ENCODE measurements around the gene ETV3. TPM values are rescaled to one million over a fixed set of nuclear protein-coding genes. Genes with fewer than 3 reads are reported as not detected.
"Not testable (repeated sequence)": the region's sequence is repeated elsewhere in the genome, so short reads cannot be mapped to it uniquely, and the experiment has no call there.

The ETV3 gene
- total RNA-seq, 4 donors from 2014 or later: 3.4 to 28.1 (median 18.1) TPM

GRCh38 chr1:157104598-157105293 is 33.4 kb downstream of the ETV3 start:
- WGBS, 2 donors (ENCODE audit: low coverage in 1 of 2): 72 to 83% methylated on average over 2 to 6 of the region's 6 CpGs
- no peaks in the 10 kb centered on the region for H3K36me3 ChIP-seq
- TF ChIP-seq, protein P1, sequence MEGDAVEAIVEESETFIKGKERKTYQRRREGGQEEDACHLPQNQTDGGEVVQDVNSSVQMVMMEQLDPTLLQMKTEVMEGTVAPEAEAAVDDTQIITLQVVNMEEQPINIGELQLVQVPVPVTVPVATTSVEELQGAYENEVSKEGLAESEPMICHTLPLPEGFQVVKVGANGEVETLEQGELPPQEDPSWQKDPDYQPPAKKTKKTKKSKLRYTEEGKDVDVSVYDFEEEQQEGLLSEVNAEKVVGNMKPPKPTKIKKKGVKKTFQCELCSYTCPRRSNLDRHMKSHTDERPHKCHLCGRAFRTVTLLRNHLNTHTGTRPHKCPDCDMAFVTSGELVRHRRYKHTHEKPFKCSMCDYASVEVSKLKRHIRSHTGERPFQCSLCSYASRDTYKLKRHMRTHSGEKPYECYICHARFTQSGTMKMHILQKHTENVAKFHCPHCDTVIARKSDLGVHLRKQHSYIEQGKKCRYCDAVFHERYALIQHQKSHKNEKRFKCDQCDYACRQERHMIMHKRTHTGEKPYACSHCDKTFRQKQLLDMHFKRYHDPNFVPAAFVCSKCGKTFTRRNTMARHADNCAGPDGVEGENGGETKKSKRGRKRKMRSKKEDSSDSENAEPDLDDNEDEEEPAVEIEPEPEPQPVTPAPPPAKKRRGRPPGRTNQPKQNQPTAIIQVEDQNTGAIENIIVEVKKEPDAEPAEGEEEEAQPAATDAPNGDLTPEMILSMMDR (IDR thresholded peaks at IDR 0.05): no peak
- TF ChIP-seq EP300 (IDR thresholded peaks at IDR 0.05; ENCODE audit: low read depth) (no peak), POLR2A (IDR thresholded peaks at IDR 0.05) (no peak), POLR2AphosphoS5 (IDR thresholded peaks at IDR 0.05) (no peak)
- peaks cover 38% of the 10 kb centered on the region for H3K27me3 ChIP-seq
- DNase-seq: no peak
- no peak overlapping the region for H3K4me3 ChIP-seq
- intact Hi-C loops (cut with DNase I; ENCODE audit: low total_unique reads): no loop called here
- H3K4me1 ChIP-seq: no peaks in the 10 kb centered on the region
- in situ Hi-C loops (cut with MboI; ENCODE audit: low pct_ligation_motif_present in 1 of 4, low pct_unique_long_range_greater_than_20kb in 1 of 4, low sequenced_read_pairs in 3 of 4): loop anchor here in 1 of 4 donors (10.0 kb wide), 1 partner anchor 50 kb away; no protein-coding TSS in a partner anchor
- H3K27ac ChIP-seq: no peak overlapping the region
- no peaks in the 10 kb centered on the region for H3K9me3 ChIP-seq

- TF ChIP-seq EP300 (IDR thresholded peaks at IDR 0.05; ENCODE audit: low read depth) (no peak), POLR2AphosphoS5 (IDR thresholded peaks at IDR 0.05) (no peak), POLR2A (IDR thresholded peaks at IDR 0.05) (no peak)
- TF ChIP-seq, protein P1 (IDR thresholded peaks at IDR 0.05): no peak
- Histone ChIP-seq H3K4me1 (no peaks in the 10 kb centered on the region), H3K4me3 (no peak overlapping the region), H3K27ac (no peak overlapping the region), H3K36me3 (no peaks in the 10 kb centered on the region), H3K9me3 (no peaks in the 10 kb centered on the region), H3K27me3 (peaks cover 23% of the 10 kb centered on the region)
- intact Hi-C loops (cut with DNase I; ENCODE audit: low total_unique reads): no loop called here
- WGBS, 2 donors (ENCODE audit: low coverage in 1 of 2): 74% methylated on average over 5 of the region's 5 CpGs; no CpG with 5 or more reads in 1 of the 2 donors
- in situ Hi-C loops (cut with MboI; ENCODE audit: low pct_ligation_motif_present in 1 of 4, low pct_unique_long_range_greater_than_20kb in 1 of 4, low sequenced_read_pairs in 3 of 4): loop anchor here in 1 of 4 donors (10.0 kb wide), 1 partner anchor 52 kb away; no protein-coding TSS in a partner anchor
- DNase-seq: no peak
Observed at GRCh38 chr1:157103268-157103667, 34.9 kb downstream of the ETV3 start.

GRCh38 chr1:157101149-157101548 is 37.0 kb downstream of the ETV3 start:
- Histone ChIP-seq H3K4me3 (no peak overlapping the region), H3K27me3 (peaks cover 10% of the 10 kb centered on the region), H3K4me1 (no peaks in the 10 kb centered on the region), H3K27ac (no peak overlapping the region), H3K9me3 (no peaks in the 10 kb centered on the region), H3K36me3 (no peaks in the 10 kb centered on the region)
- TF ChIP-seq, protein P1 (IDR thresholded peaks at IDR 0.05): no peak
- no peak for TF ChIP-seq EP300 (IDR thresholded peaks at IDR 0.05; ENCODE audit: low read depth)
- in situ Hi-C loops (cut with MboI; ENCODE audit: low pct_ligation_motif_present in 1 of 4, low pct_unique_long_range_greater_than_20kb in 1 of 4, low sequenced_read_pairs in 3 of 4): loop anchor here in 1 of 4 donors (10.0 kb wide), 1 partner anchor 54 kb away; no protein-coding TSS in a partner anchor
- WGBS, 2 donors (ENCODE audit: low coverage in 1 of 2): 91% methylated on average over 4 of the region's 4 CpGs; no CpG with 5 or more reads in 1 of the 2 donors
- intact Hi-C loops (cut with DNase I; ENCODE audit: low total_unique reads): no loop called here
- no peak for DNase-seq

DNA sequence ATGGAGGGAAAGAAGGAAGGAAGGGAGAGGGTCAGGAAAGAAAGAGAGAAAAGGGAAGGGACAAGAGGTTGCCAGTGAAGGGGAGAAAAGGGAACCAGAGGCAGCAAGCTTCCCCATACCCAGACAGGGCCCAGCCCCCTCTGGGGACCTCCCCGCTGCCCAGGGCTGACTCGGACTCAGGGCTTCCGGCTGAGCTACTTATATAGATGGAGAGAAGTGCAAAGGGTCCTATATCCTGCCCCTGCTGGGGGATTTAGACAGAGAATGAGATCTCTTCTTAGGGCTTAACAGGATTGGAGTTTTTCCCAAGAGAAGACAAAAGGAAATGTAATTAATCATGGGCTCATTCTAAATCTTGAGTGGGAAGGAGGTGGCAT is 38.6 kb downstream of the ETV3 start, which contains the start of gene ETV3L:
TSS of gene ETV3L (minus strand) at position 176 of the 377 bp plus-strand sequence. CDS start 285 bp downstream, outside the sequence.
- Histone ChIP-seq H3K27me3 (no peaks in the 10 kb centered on the region), H3K4me1 (no peaks in the 10 kb centered on the region), H3K4me3 (no peak within 1 kb of the TSS), H3K9me3 (no peaks in the 10 kb centered on the region), H3K27ac (no peak within 1 kb of the TSS), H3K36me3 (no peaks in the 10 kb centered on the region)
- DNase-seq: no peak
- WGBS, 2 donors (ENCODE audit: low coverage in 1 of 2): 50 to 75% methylated on average over 2 to 3 of the region's 3 CpGs
- in situ Hi-C loops (cut with MboI; ENCODE audit: low pct_ligation_motif_present in 1 of 4, low pct_unique_long_range_greater_than_20kb in 1 of 4, low sequenced_read_pairs in 3 of 4): loop anchor here in 2 of 4 donors (10.0 to 25.0 kb wide), 2 partner anchors 55 to 388 kb away; no protein-coding TSS in a partner anchor
- intact Hi-C loops (cut with DNase I; ENCODE audit: low total_unique reads): no loop called here
- TF ChIP-seq POLR2A (IDR thresholded peaks at IDR 0.05): no peak

DNA sequence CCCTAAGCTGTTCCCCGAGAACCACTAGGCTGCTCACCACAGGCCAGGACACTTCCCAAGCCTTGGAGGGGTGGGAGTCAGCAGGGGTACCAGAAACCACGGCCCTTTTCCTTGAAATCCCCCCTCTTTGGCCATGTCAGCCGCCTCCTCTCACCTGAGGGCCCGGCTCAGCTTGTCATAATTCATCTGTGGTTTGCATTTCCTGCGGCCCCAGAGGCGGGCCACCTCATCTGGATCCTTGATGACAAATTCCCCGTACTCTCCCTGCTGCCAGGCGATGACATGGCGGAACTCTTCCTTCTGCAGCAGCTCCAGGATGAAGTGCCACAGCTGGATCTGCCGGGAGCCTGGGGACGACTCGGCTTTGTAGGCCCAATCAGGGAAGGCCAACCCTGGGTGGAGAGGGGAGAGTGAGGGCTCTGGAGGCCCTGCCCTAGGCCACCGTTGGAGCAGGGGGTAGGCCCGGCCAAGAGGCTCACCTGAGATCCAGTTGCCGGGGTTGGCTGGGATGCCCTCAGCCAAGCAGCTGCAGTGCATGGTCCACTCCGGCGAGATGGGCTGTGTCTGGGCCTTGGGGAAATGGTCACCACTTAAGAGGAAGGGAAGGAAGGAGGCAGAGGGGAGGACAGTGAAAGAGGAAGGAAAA is 39.1 kb downstream of the ETV3 start:
- DNase-seq; H3K4me1 ChIP-seq; H3K27me3 ChIP-seq; H3K9me3 ChIP-seq; H3K4me3 ChIP-seq; intact Hi-C loops (cut with DNase I; ENCODE audit: low total_unique reads); H3K36me3 ChIP-seq; H3K27ac ChIP-seq: not testable (repeated sequence)
- 60 to 75% methylated on average over 1 to 17 of the region's 17 CpGs for WGBS, 2 donors (ENCODE audit: low coverage in 1 of 2)
- in situ Hi-C loops (cut with MboI; ENCODE audit: low pct_ligation_motif_present in 1 of 4, low pct_unique_long_range_greater_than_20kb in 1 of 4, low sequenced_read_pairs in 3 of 4): loop anchor here in 1 of 4 donors (25.0 kb wide), 1 partner anchor 388 kb away; no protein-coding TSS in a partner anchor
